HG03457 (cell line): Measurements from ENCODE around the gene ZNF513.
"Not testable (repeated sequence)": the region's sequence is repeated elsewhere in the genome, so short reads cannot be mapped to it uniquely, and the experiment has no call there.

ENCODE experiments used
- ATAC-seq: cut with Tn5 transposase; IDR thresholded peaks from one replicate; pipeline ENCODE4 v1.9.1; 2021; ENCODE audit warnings: moderate number of reproducible peaks; ENCODE audit not compliant: unreplicated experiment

Gene ZNF513, protein sequence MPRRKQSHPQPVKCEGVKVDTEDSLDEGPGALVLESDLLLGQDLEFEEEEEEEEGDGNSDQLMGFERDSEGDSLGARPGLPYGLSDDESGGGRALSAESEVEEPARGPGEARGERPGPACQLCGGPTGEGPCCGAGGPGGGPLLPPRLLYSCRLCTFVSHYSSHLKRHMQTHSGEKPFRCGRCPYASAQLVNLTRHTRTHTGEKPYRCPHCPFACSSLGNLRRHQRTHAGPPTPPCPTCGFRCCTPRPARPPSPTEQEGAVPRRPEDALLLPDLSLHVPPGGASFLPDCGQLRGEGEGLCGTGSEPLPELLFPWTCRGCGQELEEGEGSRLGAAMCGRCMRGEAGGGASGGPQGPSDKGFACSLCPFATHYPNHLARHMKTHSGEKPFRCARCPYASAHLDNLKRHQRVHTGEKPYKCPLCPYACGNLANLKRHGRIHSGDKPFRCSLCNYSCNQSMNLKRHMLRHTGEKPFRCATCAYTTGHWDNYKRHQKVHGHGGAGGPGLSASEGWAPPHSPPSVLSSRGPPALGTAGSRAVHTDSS

DNA sequence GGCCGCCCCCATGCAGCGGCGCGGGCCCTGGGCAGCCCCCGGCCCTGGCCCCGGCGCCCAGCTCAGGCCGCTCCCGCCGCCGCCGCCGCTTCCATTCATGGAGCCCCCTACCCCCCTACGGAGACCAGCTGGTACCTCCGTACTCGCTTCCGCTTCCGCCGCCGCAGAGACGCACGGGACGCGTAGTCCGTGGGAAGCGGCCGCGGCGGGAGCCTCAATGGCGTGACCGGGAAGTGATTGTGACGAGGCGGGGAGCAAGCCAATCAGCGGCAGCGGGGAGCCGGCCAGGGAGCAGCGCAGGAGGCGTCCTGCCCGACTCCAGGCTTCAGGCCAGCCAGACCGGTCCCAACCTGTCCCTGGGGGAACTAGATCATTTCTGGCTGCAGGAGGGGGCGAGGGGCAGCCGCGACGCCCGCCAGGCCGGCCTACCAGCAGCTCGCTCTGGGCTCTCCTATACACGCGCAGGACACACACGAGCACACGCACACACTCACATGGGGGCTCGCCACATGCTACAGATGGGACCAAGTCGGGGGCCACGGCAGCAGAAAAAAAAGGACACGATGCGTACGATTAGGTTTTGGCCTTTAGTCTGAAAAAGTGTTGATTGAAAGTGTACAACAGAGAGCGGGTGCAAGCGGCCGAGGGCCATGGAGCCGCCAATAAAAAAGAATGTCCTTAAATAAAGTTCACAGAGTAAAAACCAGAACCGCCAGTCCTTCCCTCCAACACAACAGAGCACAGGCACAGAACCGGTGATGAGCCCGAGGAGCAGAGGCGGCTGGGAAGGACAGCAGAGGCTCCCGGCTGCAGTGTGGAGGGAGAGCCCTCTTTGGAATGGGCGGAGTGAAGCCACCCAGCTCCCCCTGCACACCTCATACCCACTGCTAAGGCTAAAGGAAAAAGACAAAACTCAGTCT is at the start of gene ZNF513:
TSS of gene ZNF513 (minus strand) at position 109 of the 920 bp plus-strand sequence. CDS start 208 bp downstream, outside the sequence.
- peak; percentile 70 for ATAC-seq

DNA sequence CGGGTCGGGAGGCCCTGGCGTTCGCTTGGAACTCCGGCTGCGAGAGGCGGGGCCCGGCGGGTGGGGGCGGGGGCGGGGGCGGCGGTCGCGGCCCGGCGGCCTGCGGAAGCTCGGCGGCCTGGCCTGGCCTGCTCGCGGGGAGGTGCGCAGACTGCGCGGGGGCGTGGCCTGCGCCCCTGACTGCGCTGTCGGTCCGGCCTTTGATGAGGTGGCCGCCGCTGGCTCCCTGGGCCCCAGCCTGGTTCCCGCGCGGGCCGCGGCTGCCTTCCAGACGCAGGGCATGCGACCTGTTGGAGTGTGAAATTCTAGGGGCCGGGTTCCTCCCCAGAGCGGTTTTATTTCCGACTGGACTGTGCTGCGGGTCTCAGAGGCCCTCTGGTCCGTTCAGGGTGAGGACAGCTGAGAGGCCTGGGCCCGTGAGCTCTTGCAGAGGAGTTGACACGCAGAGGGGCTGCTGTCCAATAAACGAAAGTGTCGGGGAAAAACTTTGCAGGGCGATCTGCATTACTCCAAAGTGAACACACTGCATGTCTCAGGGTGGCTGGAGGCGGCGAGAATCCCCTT is 48.5 kb upstream of the ZNF513 start:
- ATAC-seq = peak; percentile 62

DNA sequence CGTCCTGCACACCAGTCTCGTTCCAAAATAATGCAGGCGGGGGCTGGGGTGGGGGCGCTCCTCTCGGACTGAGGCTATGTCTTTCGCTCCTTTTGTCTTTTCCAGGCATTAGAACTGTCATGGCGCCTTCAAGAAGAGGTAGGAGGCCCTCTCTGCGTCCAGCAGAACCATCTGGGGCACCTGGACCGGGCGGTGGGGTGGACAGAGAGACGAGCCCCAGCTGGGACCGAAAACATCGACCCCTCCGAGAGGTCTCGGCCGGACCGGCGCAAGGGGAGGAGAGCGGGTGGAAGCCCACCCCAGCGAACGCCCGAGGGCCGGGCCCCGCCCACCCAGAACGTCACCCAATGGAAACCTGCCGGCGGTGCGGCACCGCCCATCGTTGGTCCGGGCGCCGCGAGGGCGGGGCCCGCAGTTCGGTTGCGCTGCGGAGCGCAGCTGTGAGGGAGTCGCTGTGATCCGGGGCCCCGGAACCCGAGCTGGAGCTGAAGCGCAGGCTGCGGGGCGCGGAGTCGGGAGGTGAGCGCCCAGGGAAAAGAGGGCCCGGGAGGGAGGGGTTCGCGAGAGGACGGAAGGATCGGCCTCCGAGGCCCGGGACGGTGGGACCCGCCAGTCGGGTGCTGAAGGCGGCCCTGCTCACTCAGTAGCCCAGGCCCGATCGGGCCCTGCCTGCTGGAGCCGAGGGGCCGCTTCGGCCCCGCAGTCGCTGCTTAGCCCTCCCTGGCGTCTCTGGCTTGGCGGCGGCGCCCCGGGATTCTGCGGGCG is 47.9 kb upstream of the ZNF513 start, which contains the start of gene NRBP1:
TSS of gene NRBP1 (plus strand) at position 419 of the 765 bp plus-strand sequence. CDS start 4,643 bp downstream, outside the sequence.
- ATAC-seq = peak; percentile 68

DNA sequence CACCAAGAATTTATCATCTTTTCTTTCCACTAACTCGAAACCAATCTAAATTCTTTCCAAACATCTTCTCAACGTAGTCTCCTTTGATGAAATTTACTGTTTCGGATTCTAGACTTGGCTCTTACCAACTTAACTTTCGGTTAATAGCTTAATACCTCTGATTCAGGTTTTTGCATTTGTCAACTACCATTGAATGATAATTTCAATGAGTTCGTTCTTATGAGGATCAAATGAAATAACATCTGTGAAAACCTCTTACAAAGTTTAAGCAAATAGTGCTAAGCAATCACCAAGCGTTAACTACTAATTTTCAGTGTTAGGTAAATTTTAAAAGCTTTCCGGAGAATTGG is 47.3 kb upstream of the ZNF513 start:
- no peak for ATAC-seq

DNA sequence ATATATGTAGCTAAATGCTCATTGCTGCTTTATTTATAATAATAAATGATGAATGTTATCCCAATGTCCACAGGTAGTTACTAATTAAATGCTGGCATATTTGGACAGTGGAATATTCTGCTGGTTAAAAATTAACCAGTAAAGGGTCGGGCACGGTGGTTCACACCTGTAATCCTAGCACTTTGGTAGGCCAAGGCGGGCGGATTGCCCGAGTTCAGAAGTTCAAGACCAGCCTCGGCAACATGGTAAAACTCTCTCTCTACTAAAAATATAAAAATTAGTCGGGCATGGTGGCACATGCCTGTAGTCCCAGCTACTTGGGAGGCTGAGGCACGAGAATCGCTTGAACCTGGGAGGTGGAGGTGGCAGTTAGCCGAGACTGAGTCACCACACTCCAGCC is 44.5 kb upstream of the ZNF513 start:
- not testable (repeated sequence) for ATAC-seq

DNA sequence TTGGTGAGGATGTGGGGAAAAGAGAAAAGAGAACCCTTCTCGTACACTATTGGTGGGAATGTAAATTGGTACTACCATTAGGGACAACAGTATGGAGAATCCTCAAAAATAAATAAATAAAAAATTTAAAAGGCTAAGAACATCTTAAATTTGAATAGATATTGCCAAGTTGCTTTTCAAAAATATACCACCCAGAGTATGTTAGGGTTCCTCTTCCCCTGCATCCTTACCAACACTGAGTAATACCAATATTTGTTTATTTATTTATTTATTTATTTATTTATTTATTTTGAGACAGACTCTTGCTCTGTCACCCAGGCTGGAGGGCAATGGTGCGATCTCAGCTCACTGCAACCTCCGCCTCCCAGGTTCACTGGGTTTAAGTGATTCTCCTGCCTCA is 42.4 kb upstream of the ZNF513 start:
- no peak for ATAC-seq

DNA sequence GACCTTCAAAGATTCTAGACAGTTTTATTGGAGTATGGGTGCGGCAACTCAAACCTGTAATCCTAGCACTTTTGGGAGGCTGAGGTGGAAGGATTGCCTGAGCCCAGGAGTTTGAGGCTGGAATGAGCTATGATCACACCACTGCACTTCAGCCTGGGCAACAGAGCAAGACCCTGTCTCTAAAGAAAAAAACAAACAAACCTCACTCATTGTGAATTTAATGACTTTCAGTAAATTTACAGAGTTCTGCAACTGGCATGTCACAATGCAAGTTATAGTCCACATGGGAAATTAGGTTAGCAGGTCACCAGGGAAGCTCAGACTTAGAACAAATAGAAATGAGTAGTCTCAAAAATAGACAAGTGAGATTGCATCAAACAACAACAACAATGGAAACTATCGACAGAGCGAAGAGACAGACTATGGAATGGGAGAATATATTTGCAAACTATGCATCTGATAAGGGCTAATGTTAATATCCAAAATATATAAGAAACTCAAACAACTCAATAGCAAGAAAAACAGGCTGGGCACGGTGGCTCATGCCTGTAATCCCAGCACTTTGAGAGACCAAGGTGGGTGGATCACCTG is 41.2 kb upstream of the ZNF513 start:
- ATAC-seq = no peak

DNA sequence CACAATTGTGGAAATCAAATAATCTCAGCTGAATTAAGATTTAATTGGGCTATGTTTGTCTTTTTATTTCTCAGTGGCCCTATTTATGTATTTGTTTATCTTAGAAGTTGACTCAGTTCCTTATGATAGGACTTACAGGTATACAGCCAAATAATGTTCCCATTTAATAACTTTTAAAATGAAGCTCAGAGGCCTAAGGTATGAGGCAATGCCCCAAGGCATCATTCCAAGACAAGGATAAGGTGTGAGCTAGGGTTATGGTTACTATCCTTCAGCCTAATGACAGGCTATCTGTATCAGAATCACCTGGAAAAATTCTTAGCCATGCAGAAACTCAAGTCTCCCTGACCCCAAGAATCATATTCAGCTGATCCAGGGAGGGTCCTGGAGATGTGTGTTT is 40.5 kb upstream of the ZNF513 start:
- ATAC-seq = no peak

DNA sequence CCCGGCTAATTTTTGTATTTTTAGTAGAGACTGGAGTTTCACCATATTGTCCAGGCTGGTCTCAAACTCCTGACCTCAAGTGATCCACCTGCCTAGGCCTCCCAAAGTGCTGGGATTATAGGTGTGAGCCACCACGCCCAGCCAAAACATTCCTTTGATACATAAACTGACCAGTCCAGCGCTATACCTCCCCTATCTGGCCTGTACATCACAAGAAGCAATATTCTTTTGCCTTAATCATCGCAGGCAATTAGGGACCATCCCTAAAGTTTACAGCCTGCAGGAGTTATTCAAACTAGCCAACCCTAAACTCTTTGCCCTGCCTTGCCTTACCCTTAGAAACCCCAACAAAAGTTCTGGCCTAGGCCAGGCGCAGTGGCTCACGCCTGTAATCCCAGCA is 35.6 kb upstream of the ZNF513 start:
- ATAC-seq = no peak

DNA sequence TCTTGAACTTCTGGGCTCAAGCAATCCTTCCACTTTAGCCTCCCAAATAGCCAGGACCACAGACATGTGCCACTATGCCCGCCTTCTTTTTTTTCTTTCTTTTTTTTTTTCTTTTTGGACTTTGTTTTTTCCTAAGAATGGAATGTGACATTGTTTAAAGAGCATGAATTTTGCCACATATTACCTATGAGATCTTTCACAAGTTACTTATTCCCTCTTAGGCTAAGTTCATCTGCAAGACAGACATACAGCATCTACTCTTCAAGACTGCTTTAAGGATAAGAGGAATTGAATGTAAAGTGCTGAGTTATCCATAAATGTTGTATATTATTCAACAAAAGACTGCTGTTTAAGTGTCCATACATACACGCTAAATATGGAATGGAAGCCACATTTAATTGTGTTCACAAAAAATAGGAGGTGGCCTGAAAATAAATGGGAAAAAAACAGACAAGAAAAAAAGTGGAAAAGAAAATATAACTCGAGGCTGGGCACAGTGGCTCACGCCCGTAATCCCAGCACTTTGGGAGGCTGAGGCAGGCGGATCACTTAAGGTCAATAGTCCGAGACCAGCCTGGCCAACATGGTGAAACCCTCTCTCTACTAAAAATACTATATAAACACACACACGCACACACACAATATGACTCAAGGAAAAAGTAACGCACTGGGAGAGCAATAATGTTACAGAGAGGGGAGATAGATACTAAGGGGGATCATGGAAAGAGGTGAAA is 32.1 kb upstream of the ZNF513 start:
- ATAC-seq = no peak

DNA sequence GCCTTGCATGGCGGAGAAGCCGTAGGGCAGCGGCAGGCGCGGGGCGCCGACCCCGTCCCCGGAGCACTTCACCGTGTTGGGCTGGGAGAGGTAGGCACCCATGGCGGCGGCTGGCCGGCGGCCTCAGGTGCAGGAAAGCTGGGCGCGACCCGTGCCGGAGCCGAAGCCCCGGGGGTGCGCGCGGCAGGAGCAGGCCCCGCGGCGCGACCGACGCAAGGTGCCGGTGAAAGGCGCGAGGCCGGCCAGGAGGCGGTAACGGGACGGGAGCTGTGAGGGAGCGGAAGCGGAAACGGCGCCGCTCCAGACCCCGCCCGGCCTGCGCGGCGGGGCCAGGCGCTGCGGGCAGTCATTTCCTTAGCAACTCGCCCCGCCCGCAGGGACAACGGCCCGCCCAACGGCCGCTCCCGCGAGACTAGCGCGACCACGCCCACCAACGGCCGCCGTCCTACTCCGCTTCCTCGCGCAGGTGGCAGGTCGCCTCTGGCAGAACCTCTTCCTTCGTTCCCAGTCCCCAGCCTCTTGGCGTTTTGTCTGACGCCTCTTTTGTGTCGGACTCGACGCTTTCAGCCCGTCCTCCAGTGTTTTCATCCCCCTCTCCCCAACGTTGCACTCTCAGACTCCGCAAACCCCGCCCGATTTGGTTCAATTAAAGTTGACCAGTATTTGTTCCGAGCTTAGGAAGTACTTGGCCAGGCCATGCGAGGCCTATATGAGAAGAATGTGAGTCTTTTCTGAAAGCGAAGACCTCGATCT is 29.0 kb upstream of the ZNF513 start, which contains the start of gene PPM1G:
TSS of gene PPM1G (minus strand) at position 271 of the 753 bp plus-strand sequence. CDS start at position 102, 169 bp downstream.
- peak; percentile 86 for ATAC-seq

DNA sequence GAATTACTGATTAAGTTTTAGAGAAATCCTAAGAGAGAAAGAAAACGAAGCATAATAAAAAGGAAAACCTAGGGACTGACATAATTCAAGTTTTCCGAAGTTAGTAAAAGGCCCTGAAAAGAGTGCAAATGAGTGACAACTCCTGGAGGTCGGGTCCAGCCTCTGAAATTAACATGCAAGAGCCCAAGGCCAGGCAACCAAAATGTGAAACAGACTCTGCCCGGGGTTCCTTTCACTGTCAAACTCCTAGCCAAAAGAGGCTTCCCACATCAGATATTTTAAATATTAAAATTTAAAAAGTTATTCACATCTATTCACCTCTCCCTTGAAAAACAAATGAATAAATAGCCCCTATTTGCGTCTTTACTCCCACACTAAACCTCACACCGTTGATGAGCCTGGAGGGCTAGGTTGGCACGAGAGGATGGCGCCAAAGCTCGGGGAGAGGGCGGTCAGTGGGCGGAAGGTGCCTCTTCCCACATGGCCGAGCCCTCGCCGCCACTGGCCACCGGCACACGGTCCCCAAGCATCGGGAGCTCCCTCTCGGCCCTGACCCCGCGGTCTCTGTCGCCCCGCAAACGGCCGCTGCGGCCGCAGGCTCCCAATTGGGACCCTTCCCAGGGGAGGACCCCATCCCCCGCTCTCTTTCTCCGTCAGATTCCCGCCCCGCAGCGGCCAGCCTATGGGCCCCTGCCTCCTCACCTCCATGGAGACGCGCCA is 28.2 kb upstream of the ZNF513 start:
- ATAC-seq = peak; percentile 27

DNA sequence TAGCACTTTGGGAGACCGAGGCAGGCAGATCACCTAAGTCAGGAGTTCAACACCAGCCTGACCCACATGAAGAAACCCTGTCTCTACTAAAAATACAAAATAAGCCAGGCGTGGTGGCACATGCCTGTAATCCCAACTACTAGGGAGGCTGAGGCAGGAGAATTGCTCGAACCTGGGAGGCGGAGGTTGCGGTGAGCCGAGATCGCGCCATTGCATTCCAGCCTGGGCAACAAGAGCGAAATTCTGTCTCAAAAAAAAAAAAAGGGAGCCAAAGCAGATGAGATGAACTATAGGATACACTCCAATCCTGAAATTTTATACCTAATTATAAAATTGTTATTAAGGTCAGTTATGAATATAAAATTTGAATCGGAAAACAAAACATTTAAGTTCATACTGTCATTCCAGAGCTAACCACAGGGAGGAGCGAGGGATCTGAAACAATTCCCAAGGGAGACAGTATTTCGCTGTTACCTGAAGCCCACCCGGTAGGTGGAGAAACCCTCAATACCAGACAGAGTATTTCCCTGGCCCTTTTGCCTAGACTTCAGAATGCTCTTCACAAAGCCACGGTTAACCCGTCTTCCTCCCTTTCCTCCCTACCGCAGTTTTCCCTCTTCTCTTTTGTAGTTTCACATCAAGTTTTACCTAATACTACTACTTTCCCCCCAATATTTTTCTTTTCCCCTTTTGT is 27.4 kb upstream of the ZNF513 start:
- no peak for ATAC-seq

DNA sequence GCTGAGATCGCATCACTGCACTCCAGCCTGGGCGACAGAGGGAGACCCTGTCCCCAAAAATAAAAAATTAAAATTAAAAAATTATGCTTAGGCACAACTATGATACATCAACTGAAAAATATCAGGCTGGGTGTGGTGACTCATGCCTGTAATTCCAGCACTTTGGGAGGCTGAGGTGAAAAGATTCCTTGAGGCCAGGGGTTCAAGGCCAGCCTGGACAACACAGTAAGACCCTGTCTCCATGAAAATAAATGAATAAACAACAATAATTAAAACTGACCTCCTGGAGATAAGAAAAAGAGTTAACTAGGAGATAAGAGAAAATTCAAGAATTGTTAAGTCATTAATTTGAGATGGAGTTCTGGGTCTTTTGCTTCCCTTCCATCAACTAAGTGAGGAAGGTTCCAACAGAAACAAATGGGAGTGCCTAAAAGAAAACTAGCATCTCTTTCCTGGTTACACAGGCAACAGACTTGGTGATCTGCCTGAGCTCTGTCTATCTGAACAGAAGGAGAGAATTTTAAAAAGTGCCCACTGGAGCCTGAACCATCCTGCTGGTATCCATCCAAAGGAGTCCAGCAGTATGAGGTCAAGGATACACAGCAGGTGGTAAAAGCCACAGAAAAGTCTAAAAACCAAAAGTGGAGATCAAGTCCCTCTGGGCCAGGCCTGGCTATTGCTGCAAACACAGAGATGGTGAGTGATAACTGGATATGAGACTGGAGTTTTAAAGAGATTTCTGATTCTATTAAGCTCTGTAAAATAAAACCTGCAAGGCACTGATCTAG is 20.0 kb upstream of the ZNF513 start:
- ATAC-seq = no peak

DNA sequence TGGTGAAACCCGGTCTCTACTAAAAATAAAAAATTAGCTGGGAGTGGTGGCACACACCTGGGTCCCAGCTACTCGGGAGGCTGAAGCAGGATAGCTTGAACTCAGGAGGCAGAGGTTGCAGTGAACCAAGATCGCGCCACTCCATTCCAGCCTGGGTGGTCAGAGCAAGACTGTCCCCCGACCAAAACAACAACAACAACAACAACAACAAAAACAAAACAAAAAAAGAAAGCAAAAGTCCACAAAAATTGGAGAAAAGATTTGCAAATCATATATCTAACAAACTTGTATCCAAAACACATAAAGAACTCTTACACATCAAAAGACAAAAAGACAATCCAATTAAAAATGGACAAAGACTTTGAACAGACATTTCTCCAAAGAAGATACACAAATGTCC is 18.4 kb upstream of the ZNF513 start:
- ATAC-seq = no peak

DNA sequence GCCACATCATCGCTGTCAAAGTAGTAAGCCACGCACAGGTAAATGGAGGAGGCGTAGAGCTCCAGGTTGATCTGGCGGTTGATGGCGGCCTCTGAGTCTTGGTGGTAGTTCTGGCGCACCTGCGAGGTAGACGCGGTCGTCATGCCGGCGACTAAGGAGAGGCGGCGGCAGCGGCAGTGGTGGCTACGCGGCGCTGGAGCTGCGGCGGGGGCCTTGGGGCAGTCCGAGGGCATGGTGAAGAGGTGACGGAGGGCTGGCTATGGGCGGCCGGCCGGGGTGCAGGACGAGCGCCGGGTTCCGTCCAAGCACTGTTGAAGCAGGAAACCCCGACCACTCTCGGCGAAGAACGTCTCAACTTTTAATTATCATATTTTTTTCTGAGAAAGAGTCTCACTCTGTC is 12.7 kb upstream of the ZNF513 start:
- ATAC-seq = no peak
